C4-2B (cell line): ENCODE measurements around the gene GRM7.

Source experiments
- CTCF ChIP-seq: fragments of 450-650 bp; conservative IDR thresholded peaks from 2 replicates; pipeline ENCODE4 v1.5.1; 2017; ENCODE audit warnings: mild to moderate bottlenecking
- ZFX ChIP-seq: fragments of 450-650 bp; IDR thresholded peaks from 2 replicates; pipeline ENCODE4 v1.6.1; 2017

- TF ChIP-seq CTCF = no peak
- no peak for TF ChIP-seq ZFX
Measured at GRCh38 chr3:7423995-7424394, 563.1 kb downstream of the GRM7 start.
